Adrenal gland (tissue), 5 donors: ENCODE measurements around the gene ATF6.

Experiments used
- CTCF ChIP-seq, 6 experiments: fragments of 450-650 bp in 4 of 6; fragments of 200-600 bp in 2 of 6; sonication (generic) in 1 of 6; IDR thresholded peaks; 1 replicate in 5 of 6; 2 replicates in 1 of 6; pipeline versions ENCODE4 v1.5.1 to v1.8.0; 2016 to 2021; ENCODE audit warnings: antibody characterized with exemption in 6 of 6, mild to moderate bottlenecking in 2 of 6, moderate library complexity in 1 of 6
- POLR2A ChIP-seq, 2 donors: fragments of 450-650 bp; IDR thresholded peaks; one replicate each; pipeline ENCODE4 v1.6.1; 2017; ENCODE audit warnings: antibody characterized with exemption in 2 of 2, mild to moderate bottlenecking in 2 of 2, moderate library complexity in 1 of 2
- donor health status: DM: no; HTN: no; CAD: no.

DNA sequence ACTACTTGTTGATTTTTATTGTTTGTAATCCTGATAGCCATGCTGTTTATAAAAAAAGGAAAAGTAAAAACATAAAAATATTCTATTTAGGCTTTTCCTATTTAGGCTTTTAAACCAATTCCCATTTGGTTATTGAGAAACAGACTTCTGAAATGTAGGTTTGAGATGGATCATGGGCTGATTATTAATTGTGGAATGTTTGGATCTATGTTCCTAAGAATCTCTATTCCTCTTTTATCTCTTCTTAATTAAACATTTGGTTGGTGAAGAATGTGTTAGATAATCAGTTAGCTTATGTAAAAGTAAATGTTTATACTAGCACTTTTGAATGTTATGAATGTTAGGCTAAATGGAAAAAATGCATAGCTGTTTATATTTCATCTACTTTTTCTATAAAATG, 97.4 kb downstream of the ATF6 start:
- TF ChIP-seq CTCF (IDR thresholded peaks at IDR 0.05) (no peak), POLR2A (IDR thresholded peaks at IDR 0.05) (no peak)
